GM23338 (cell line): Measurements from ENCODE around the gene GSTK1. TPM values are rescaled to one million over a fixed set of nuclear protein-coding genes. Genes with fewer than 3 reads are reported as not detected.

ENCODE experiments used
- ATAC-seq: fragments of 200-7000 bp; cut with Tn5 transposase; 3 replicates; pipeline ENCODE4 v1.9.1; 2020
- DNase-seq: peaks from one replicate; pipeline ENCODE4 v3.0.0-alpha.2; 2015; ENCODE audit warnings: low spot score
- H2AFZ ChIP-seq: fragments of 200-600 bp; sonication (generic); 2 replicates; pipeline ENCODE4 v1.8.0; 2016; ENCODE audit warnings: antibody characterized with exemption, mild to moderate bottlenecking, moderate library complexity
- H3F3A ChIP-seq: fragments of 200-600 bp; sonication (generic); replicated peaks from 2 replicates; pipeline ENCODE4 v1.8.0; 2017; ENCODE audit warnings: antibody characterized with exemption, mixed run types, low read depth
- H3K27ac ChIP-seq: fragments of 200-600 bp; sonication (generic); 2 replicates; pipeline ENCODE4 v1.6.1; 2016; ENCODE audit warnings: low read depth
- H3K27me3 ChIP-seq: fragments of 200-600 bp; sonication (generic); 2 replicates; pipeline ENCODE4 v1.8.0; 2016; ENCODE audit warnings: mild to moderate bottlenecking, mixed run types, moderate library complexity; ENCODE audit not compliant: insufficient read depth
- H3K36me3 ChIP-seq: fragments of 200-600 bp; sonication (generic); 2 replicates; pipeline ENCODE4 v1.8.0; 2016; ENCODE audit warnings: mild to moderate bottlenecking; ENCODE audit not compliant: insufficient read depth
- H3K4me1 ChIP-seq: fragments of 200-600 bp; sonication (generic); 2 replicates; pipeline ENCODE4 v1.8.0; 2016; ENCODE audit warnings: mild to moderate bottlenecking, moderate library complexity; ENCODE audit not compliant: insufficient read depth
- H3K4me2 ChIP-seq: fragments of 200-600 bp; sonication (generic); 2 replicates; pipeline ENCODE4 v1.7.1; 2017; ENCODE audit warnings: mixed run types
- H3K4me3 ChIP-seq: fragments of 200-600 bp; sonication (generic); 2 replicates; pipeline ENCODE4 v1.6.1; 2016; ENCODE audit warnings: mixed run types
- H3K79me2 ChIP-seq: fragments of 200-600 bp; sonication (generic); replicated peaks from 2 replicates; pipeline ENCODE4 v1.8.0; 2017; ENCODE audit warnings: mild to moderate bottlenecking; ENCODE audit not compliant: insufficient read depth
- H3K9me2 ChIP-seq: fragments of 200-600 bp; sonication (generic); 2 replicates; pipeline ENCODE4 v1.8.0; 2017; ENCODE audit not compliant: insufficient read depth
- H4K20me1 ChIP-seq: fragments of 200-600 bp; sonication (generic); replicated peaks from 2 replicates; pipeline ENCODE4 v1.8.0; 2017; ENCODE audit warnings: mild to moderate bottlenecking; ENCODE audit not compliant: insufficient read depth
- H3K27ac Mint-ChIP-seq: 2 replicates; pipeline ENCODE4 v1.8.0; 2020; ENCODE audit warnings: inconsistent platforms, mild to moderate bottlenecking, moderate library complexity, mixed read lengths
- H3K27me3 Mint-ChIP-seq: 3 replicates; pipeline ENCODE4 v1.8.0; 2022; ENCODE audit warnings: low read depth, mild to moderate bottlenecking, moderate library complexity, mixed read lengths, inconsistent platforms; ENCODE audit not compliant: insufficient read depth, poor library complexity
- H3K36me3 Mint-ChIP-seq: 3 replicates; pipeline ENCODE4 v1.8.0; 2021; ENCODE audit warnings: low read depth, mild to moderate bottlenecking, inconsistent platforms, moderate library complexity, mixed read lengths
- H3K4me1 Mint-ChIP-seq: 3 replicates; pipeline ENCODE4 v1.8.0; 2020; ENCODE audit warnings: mild to moderate bottlenecking, inconsistent platforms, mixed read lengths
- H3K4me3 Mint-ChIP-seq: 3 replicates; pipeline ENCODE4 v1.8.0; 2021; ENCODE audit warnings: moderate library complexity, mild to moderate bottlenecking, inconsistent platforms, mixed read lengths
- H3K9me3 Mint-ChIP-seq: 3 replicates; pipeline ENCODE4 v1.8.0; 2020; ENCODE audit warnings: moderate library complexity, mild to moderate bottlenecking, inconsistent platforms, mixed read lengths
- CREB1 ChIP-seq: fragments of 250-450 bp; sonication (Bioruptor Pico); IDR thresholded peaks from 2 replicates; pipeline ENCODE4 v1.5.0; 2020; ENCODE audit warnings: low read depth, mild to moderate bottlenecking, moderate library complexity
- CTCF ChIP-seq, 2 experiments: fragments of 200-600 bp in 1 of 2; sonication (generic) in 1 of 2; conservative IDR thresholded peaks; 2 replicates each; pipeline versions ENCODE4 v1.5.1 to v1.6.1; 2016 to 2017; ENCODE audit warnings: antibody characterized with exemption in 2 of 2, low read depth in 2 of 2, mild to moderate bottlenecking in 2 of 2, moderate library complexity in 1 of 2
- EZH2 ChIP-seq: fragments of 200-600 bp; sonication (generic); IDR thresholded peaks from one replicate; pipeline ENCODE4 v1.8.0; 2017; ENCODE audit warnings: antibody characterized with exemption, mild to moderate bottlenecking, low read depth; ENCODE audit not compliant: unreplicated experiment
- EZH2phosphoT487 ChIP-seq: fragments of 200-600 bp; sonication (generic); IDR thresholded peaks from one replicate; pipeline ENCODE4 v1.8.1; 2018; ENCODE audit warnings: antibody characterized with exemption; ENCODE audit not compliant: unreplicated experiment
- NANOG ChIP-seq: IDR thresholded peaks from 2 replicates; pipeline ENCODE4 v1.6.1; 2016; ENCODE audit warnings: antibody characterized with exemption, borderline replicate concordance
- POLR2AphosphoS5 ChIP-seq: IDR thresholded peaks from 2 replicates; pipeline ENCODE4 v1.6.1; 2016; ENCODE audit warnings: antibody characterized with exemption, low read depth
- ZNF114 ChIP-seq: fragments of 250-450 bp; sonication (Bioruptor Pico); IDR thresholded peaks from 2 replicates; pipeline ENCODE4 v1.5.0; 2020; ENCODE audit warnings: mild to moderate bottlenecking, moderate library complexity
- ZNF331 ChIP-seq: fragments of 250-450 bp; sonication (Bioruptor Pico); IDR thresholded peaks from 2 replicates; pipeline ENCODE4 v1.5.0; 2020; ENCODE audit warnings: low read depth, mild to moderate bottlenecking, moderate library complexity
- ZNF462 ChIP-seq: fragments of 250-450 bp; sonication (Bioruptor Pico); IDR thresholded peaks from 2 replicates; pipeline ENCODE4 v1.5.0; 2020; ENCODE audit warnings: mild to moderate bottlenecking, moderate library complexity
- polyA plus RNA-seq: library from polyadenylated mRNA; unstranded; fragments of >200 nt; fragmentation: Nextera tagmentation; extraction: Ambion mirVana; gene quantifications from 2 replicates; pipeline ENCODE4 v1.2.1, GENCODE V29; 2016
- total RNA-seq: library from RNA; depleted of rRNA; stranded (reverse); fragments of >200 nt; shearing (Covaris generic); gene quantifications from 2 replicates; pipeline ENCODE4 v1.2.3, GENCODE V29; 2014
- TF ChIP-seq, protein P1 (sequence below): IDR thresholded peaks from 2 replicates; pipeline ENCODE4 v1.6.1; 2016; ENCODE audit warnings: antibody characterized with exemption
- TF ChIP-seq, protein P2 (sequence below): IDR thresholded peaks from one replicate; pipeline ENCODE4 v1.6.1; 2018; ENCODE audit warnings: antibody characterized with exemption; ENCODE audit not compliant: unreplicated experiment

GSTK1 gene
- total and polyA plus RNA-seq, 2 experiments from 2014 or later = 26.4 to 27.5 TPM

GRCh38 chr7:143243614-143244013, 19.6 kb upstream of the GSTK1 start:
- Histone ChIP-seq H4K20me1 (no peaks in the 10 kb centered on the region), H3K27ac (no peak overlapping the region), H3K79me2 (no peaks in the 10 kb centered on the region), H3K4me2 (no peak overlapping the region), H3K9me2 (no peaks in the 10 kb centered on the region), H3K36me3 (no peaks in the 10 kb centered on the region), H2AFZ (no peak overlapping the region), H3K4me3 (no peak overlapping the region), H3K27me3 (no peaks in the 10 kb centered on the region), H3F3A (no peaks in the 10 kb centered on the region), H3K4me1 (no peaks in the 10 kb centered on the region)
- TF ChIP-seq POLR2AphosphoS5 (no peak), CTCF (conservative IDR thresholded peaks at IDR 0.05; ENCODE audit: low read depth in 2 of 2) (no peak), NANOG (no peak), EZH2phosphoT487 (no peak), EZH2 (no peak), ZNF462 (CRISPR knock-in tag) (no peak), ZNF114 (CRISPR knock-in tag) (no peak), ZNF331 (CRISPR knock-in tag) (no peak), CREB1 (CRISPR knock-in tag) (no peak)
- TF ChIP-seq, protein P1, sequence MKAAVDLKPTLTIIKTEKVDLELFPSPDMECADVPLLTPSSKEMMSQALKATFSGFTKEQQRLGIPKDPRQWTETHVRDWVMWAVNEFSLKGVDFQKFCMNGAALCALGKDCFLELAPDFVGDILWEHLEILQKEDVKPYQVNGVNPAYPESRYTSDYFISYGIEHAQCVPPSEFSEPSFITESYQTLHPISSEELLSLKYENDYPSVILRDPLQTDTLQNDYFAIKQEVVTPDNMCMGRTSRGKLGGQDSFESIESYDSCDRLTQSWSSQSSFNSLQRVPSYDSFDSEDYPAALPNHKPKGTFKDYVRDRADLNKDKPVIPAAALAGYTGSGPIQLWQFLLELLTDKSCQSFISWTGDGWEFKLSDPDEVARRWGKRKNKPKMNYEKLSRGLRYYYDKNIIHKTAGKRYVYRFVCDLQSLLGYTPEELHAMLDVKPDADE = no peak
- TF ChIP-seq, protein P2, sequence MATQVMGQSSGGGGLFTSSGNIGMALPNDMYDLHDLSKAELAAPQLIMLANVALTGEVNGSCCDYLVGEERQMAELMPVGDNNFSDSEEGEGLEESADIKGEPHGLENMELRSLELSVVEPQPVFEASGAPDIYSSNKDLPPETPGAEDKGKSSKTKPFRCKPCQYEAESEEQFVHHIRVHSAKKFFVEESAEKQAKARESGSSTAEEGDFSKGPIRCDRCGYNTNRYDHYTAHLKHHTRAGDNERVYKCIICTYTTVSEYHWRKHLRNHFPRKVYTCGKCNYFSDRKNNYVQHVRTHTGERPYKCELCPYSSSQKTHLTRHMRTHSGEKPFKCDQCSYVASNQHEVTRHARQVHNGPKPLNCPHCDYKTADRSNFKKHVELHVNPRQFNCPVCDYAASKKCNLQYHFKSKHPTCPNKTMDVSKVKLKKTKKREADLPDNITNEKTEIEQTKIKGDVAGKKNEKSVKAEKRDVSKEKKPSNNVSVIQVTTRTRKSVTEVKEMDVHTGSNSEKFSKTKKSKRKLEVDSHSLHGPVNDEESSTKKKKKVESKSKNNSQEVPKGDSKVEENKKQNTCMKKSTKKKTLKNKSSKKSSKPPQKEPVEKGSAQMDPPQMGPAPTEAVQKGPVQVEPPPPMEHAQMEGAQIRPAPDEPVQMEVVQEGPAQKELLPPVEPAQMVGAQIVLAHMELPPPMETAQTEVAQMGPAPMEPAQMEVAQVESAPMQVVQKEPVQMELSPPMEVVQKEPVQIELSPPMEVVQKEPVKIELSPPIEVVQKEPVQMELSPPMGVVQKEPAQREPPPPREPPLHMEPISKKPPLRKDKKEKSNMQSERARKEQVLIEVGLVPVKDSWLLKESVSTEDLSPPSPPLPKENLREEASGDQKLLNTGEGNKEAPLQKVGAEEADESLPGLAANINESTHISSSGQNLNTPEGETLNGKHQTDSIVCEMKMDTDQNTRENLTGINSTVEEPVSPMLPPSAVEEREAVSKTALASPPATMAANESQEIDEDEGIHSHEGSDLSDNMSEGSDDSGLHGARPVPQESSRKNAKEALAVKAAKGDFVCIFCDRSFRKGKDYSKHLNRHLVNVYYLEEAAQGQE = no peak
- Mint-ChIP-seq H3K27me3 (no peaks in the 10 kb centered on the region), H3K4me1 (no peaks in the 10 kb centered on the region; the same call in 2 of the 3 replicates), H3K36me3 (no peaks in the 10 kb centered on the region), H3K4me3 (no peak overlapping the region), H3K9me3 (no peaks in the 10 kb centered on the region), H3K27ac (no peak overlapping the region)
- DNase-seq (no peak), ATAC-seq (no peak)
